Small intestine (tissue), 7 donors: Measurements from ENCODE around the gene ABCA10. TPM values are rescaled to one million over a fixed set of nuclear protein-coding genes. Genes with fewer than 3 reads are reported as not detected.

Experiments used
- DNase-seq, 2 donors: peaks; one replicate each; pipeline versions ENCODE4 v3.0.0 to v3.0.0-alpha.2; 2013
- FAIRE-seq: peaks from 2 replicates; lab custom pipeline; 2012; peaks lifted over from hg19 to GRCh38; lab: Jason Lieb, UNC
- H3K27ac ChIP-seq, 3 donors: one replicate each; pipeline ENCODE4 v1.5.1; 2013; ENCODE audit warnings: low read length in 2 of 3, mild to moderate bottlenecking in 2 of 3, control low read depth in 1 of 3, inconsistent platforms in 1 of 3, low read depth in 1 of 3, moderate library complexity in 1 of 3
- H3K27me3 ChIP-seq, 3 donors: one replicate each; pipeline ENCODE4 v1.6.1; 2013; ENCODE audit warnings: low read length in 3 of 3, inconsistent platforms in 1 of 3; ENCODE audit not compliant: control insufficient read depth in 3 of 3, insufficient read depth in 3 of 3
- H3K36me3 ChIP-seq, 3 donors: one replicate each; pipeline ENCODE4 v1.6.1; 2013; ENCODE audit warnings: low read length in 3 of 3, inconsistent platforms in 1 of 3, low read depth in 1 of 3, mild to moderate bottlenecking in 1 of 3, moderate library complexity in 1 of 3; ENCODE audit not compliant: control insufficient read depth in 3 of 3, insufficient read depth in 2 of 3
- H3K4me1 ChIP-seq, 3 donors: one replicate each; pipeline ENCODE4 v1.6.1; 2013; ENCODE audit warnings: low read length in 2 of 3, inconsistent platforms in 1 of 3, low read depth in 1 of 3, mild to moderate bottlenecking in 1 of 3, moderate library complexity in 1 of 3; ENCODE audit not compliant: control insufficient read depth in 3 of 3, insufficient read depth in 2 of 3
- H3K4me3 ChIP-seq, 3 donors: one replicate each; pipeline ENCODE4 v1.5.1; 2013; ENCODE audit warnings: low read length in 3 of 3, control low read depth in 1 of 3, inconsistent platforms in 1 of 3, low read depth in 1 of 3, mild to moderate bottlenecking in 1 of 3, moderate library complexity in 1 of 3
- H3K9me3 ChIP-seq, 2 donors: one replicate each; pipeline ENCODE4 v1.6.1; 2013; ENCODE audit warnings: low read depth in 1 of 2, low read length in 1 of 2; ENCODE audit not compliant: control insufficient read depth in 2 of 2, insufficient read depth in 1 of 2
- whole genome bisulfite sequencing, 3 donors: extraction: QIAGEN DNeasy Blood & Tissue Kit; methylation state at CpG; one replicate each; pipeline ENCODE4 v1.1.7; 2013; 5-methylcytosine and 5-hydroxymethylcytosine counted together
- polyA plus RNA-seq, 4 donors: library from polyadenylated mRNA; stranded (reverse) in 3 of 4; unstranded in 1 of 4; fragments of 200-250 nt in 3 of 4; fragments of 120-200 nt in 1 of 4; gene quantifications; one replicate each; pipeline versions ENCODE4 v1.2.1 to v1.2.3, GENCODE V29; 2013
- donor health status: healthy with polysubstance abuse.
- donor health status: control.
- donor health status: control.
- donor health status: Bipolar disorder and iron deficiency.
- donor health status: healthy.

Gene ABCA10
- polyA plus RNA-seq, 4 donors, result 2.4 to 21.0 (median 7.2) TPM

- DNase-seq, result no peak
- no peaks in the 10 kb centered on the region for H3K27me3 ChIP-seq
- no peak for FAIRE-seq
These were observed 110.5 kb downstream of the ABCA10 start for GRCh38 chr17:69117855-69118784.

DNA sequence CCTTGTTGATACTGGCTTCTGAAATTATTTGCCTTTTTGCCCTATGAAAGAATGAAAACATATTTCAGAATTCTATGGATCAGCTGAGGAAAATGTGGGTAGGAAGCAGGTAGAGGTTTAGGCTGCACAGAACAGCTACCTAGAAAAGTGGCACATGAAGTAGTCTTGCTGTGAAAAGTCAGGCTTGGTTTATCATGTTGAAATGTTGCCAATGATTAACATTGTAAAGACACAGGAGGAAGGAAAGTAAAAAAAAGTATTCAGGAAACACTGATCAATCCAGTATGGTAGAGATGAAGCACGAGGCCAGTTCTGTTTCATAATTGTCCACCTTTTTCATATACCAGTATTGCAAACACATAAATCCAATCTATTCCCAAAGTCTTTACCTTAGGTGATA, 116.8 kb downstream of the ABCA10 start:
- no peaks in the 10 kb centered on the region for H3K9me3 ChIP-seq
- no peaks in the 10 kb centered on the region for H3K36me3 ChIP-seq
- H3K4me1 ChIP-seq, result no peaks in the 10 kb centered on the region
- FAIRE-seq, result no peak
- H3K27me3 ChIP-seq, result no peaks in the 10 kb centered on the region
- no peak overlapping the region for H3K27ac ChIP-seq
- 19 to 56% (median 24%) methylated on average over 1 of the region's 1 CpG for WGBS, 3 donors
- peak; percentile 11 to 13 for DNase-seq
- no peak overlapping the region for H3K4me3 ChIP-seq

More at GRCh38 chr17:69117855-69118784, 110.5 kb downstream of the ABCA10 start:
- Histone ChIP-seq H3K9me3 (no peaks in the 10 kb centered on the region), H3K27ac (no peak overlapping the region), H3K4me3 (no peak overlapping the region), H3K36me3 (no peaks in the 10 kb centered on the region), H3K4me1 (no peaks in the 10 kb centered on the region)
- WGBS, 3 donors, result 7 to 32% (median 23%) methylated on average over 2 of the region's 2 CpGs

DNA sequence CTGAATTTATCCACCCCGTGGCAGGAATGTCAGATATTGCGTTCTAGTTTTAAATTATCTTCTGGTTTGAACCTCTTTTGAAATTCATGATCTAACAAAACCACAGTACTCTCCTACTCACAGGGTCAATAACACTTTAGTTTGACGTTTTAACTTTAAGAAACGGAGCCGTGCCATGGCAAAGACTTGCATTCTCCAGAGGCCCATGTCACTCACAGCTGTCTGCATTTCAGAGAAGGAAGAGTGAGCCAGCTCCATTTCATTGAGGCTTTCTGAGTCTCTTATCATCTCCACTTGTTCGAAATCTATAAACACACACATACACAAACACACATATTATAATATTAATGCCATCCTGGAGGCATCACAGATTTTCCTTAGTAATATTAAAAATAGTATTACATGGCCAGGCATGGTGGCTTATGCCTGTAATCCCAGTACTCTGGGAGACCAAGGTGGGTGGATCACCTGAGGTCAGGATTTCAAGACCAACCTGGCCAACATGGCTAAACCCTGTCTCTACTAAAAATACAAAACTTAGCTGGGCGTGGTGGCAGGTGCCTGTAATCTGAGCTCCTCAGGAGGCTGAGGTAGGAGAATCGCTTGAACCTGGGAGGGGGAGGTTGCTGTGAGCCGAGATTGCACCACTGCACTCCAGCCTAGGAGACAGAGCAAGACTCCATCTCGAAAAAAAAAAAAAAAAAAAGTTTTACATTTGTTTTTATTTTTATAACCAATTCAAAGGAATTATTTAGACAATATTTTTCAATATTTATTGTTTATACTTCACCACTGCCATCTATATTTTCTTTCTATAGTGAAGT, 122.5 kb downstream of the ABCA10 start:
- no peaks in the 10 kb centered on the region for H3K9me3 ChIP-seq

DNA sequence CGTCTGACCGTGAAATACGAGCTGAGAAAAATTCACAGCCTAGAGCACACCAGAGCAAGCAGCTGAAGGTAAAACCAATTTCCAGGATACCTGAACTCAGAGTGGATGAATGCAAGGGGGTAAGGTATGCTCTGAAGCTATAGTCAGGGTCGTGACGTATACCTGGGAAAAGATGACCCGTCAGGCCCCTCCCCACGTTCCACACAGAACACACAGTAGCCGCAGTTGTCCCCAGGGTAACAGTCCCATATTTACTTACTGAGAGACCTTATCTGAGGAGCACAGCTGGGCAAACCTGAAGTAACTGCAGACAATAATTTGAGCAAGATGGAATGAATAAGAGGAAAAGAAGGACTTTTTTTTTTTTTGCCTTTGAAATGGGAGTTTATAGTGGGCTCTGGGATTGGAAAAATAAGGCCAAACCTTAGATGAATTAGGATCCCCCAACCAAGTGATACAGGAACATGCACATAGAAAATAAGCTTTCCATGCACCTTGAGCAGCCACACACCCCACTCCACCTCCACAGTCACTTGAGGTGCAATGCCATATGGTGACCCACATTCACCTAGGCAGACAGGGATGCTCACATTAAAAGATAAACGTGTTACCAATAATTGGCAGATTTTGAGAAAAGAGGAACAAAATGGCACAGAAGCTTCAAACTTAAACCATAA, 124.9 kb downstream of the ABCA10 start:
- H3K4me1 ChIP-seq, result peaks cover 0 to 4% (median 0%) of the 10 kb centered on the region in 3 donors
- no peaks in the 10 kb centered on the region for H3K36me3 ChIP-seq
- H3K4me3 ChIP-seq, result no peak overlapping the region
- DNase-seq (peak in 1 of 2 donors; percentile 61), FAIRE-seq (no peak)
- H3K27ac ChIP-seq, result no peak overlapping the region
- H3K27me3 ChIP-seq, result no peaks in the 10 kb centered on the region
- 75 to 83% (median 80%) methylated on average over 9 of the region's 9 CpGs for WGBS, 3 donors
- H3K9me3 ChIP-seq, result no peaks in the 10 kb centered on the region

More for the DNA sequence above, 122.5 kb downstream of the ABCA10 start:
- Histone ChIP-seq H3K27me3 (no peaks in the 10 kb centered on the region), H3K36me3 (no peaks in the 10 kb centered on the region), H3K4me1 (peaks cover 0 to 4% (median 0%) of the 10 kb centered on the region in 3 donors), H3K4me3 (no peak overlapping the region), H3K27ac (no peak overlapping the region)
- WGBS, 3 donors, result 87 to 90% (median 87%) methylated on average over 10 of the region's 10 CpGs
- no peak for FAIRE-seq
- no peak for DNase-seq

- FAIRE-seq (no peak), DNase-seq (no peak)
- H3K9me3 ChIP-seq, result no peaks in the 10 kb centered on the region
- H3K27me3 ChIP-seq, result no peaks in the 10 kb centered on the region
- H3K27ac ChIP-seq, result no peak overlapping the region
- 88 to 96% (median 94%) methylated on average over 4 of the region's 4 CpGs for WGBS, 3 donors
- H3K36me3 ChIP-seq, result no peaks in the 10 kb centered on the region
- H3K4me1 ChIP-seq, result no peaks in the 10 kb centered on the region
- H3K4me3 ChIP-seq, result no peak overlapping the region
These were observed 130.0 kb downstream of the ABCA10 start for GRCh38 chr17:69098625-69099024.

Other genes starting within 250 kb of the ABCA10 start
- 1 to 10 TPM in 1 of 4 donors, under 1 TPM in 3; 0.52 to 2.4 (median 0.72) TPM for gene ABCA9, start 167.9 kb downstream of the ABCA10 start, polyA plus RNA-seq
- gene ABCA6, start 86.9 kb downstream of the ABCA10 start, polyA plus RNA-seq, result 1 to 10 TPM in 2 of 4 donors, under 1 TPM in 2; 0.59 to 6.5 (median 2.1) TPM
- gene ABCA5, start 98.3 kb upstream of the ABCA10 start, polyA plus RNA-seq, result 100 to 1,000 TPM in 1 of 4 donors, 10 to 100 TPM in 3; 11.5 to 135 (median 41.3) TPM
- 10 to 100 TPM in 2 of 4 donors, 1 to 10 TPM in 2; 5.1 to 21.2 (median 13.4) TPM for gene MAP2K6, start 185.9 kb upstream of the ABCA10 start, polyA plus RNA-seq